NCI-H460 (cell line): ENCODE results near the gene RBMS1. TPM values are rescaled to one million over a fixed set of nuclear protein-coding genes. Genes with fewer than 3 reads are reported as not detected.
"Not testable (repeated sequence)": the region's sequence is repeated elsewhere in the genome, so short reads cannot be mapped to it uniquely, and the experiment has no call there.

Source experiments
- DNase-seq: peaks from one replicate; pipeline ENCODE4 v3.0.0-alpha.2; 2016; ENCODE audit warnings: low read depth; ENCODE audit errors: extremely low read depth
- total RNA-seq: library from RNA; depleted of rRNA; stranded (reverse); fragments of >200 nt; shearing (Covaris generic); gene quantifications from 2 replicates; pipeline ENCODE4 v1.2.3, GENCODE V29; 2014

Gene RBMS1
- total RNA-seq, 1 experiment from 2014 or later, result 45.9 TPM

DNA sequence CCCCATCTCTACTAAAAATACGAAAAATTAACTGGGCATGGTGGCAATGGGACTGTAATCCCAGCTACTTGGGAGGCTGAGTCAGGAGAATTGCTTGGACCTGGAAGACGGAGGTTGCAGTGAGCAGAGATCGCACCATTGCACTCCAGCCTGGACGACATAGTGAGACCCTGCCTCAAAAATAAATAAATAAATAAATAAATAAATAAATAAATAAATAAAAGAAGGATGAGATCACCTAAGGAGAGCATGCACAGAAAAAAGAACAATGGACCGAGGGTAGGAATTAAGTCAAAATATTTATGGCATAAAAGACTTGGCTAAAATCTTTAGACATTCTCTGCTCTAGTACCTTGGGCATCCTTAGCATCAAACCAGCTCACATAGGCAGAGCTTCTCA, 8.9 kb upstream of the RBMS1 start:
- DNase-seq, result no peak

DNA sequence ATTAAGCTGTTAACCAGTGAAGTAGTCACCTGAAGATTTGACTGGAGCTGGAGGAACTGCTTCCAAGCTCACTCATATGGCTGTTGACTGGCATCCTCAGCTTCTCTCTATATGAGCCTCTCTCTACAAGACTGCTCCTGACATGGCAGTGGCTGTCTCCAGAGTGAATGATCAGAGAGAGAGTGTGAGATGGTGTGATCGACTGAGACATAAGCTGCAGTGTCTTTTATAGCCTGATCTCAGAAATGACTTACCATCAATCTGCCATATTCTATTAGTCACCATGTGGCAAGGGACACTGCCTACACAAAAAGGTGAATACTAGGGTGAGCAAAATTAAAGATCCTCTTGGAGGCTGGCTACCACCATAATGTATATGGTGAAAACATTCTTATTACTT, 7.8 kb upstream of the RBMS1 start:
- no peak for DNase-seq

DNA sequence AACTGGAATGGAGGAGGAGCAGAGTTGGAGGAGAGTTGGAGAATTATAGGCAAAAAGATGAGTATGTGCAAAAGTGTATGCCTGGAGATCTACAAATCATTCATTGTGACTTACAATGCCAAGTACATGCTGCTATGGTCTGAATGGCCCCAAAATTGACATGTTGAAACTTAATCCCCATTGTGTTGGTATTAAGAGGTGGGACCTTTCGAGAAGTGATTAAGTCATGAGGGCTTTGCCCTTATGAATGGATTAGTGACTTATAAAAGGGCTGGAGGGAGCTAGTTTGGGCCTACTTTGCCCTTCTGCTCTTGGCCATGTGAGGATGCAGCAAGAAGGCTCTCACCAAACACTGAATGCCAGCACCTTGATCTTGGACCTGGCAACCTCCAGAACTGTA, 6.3 kb upstream of the RBMS1 start:
- DNase-seq, result no peak

DNA sequence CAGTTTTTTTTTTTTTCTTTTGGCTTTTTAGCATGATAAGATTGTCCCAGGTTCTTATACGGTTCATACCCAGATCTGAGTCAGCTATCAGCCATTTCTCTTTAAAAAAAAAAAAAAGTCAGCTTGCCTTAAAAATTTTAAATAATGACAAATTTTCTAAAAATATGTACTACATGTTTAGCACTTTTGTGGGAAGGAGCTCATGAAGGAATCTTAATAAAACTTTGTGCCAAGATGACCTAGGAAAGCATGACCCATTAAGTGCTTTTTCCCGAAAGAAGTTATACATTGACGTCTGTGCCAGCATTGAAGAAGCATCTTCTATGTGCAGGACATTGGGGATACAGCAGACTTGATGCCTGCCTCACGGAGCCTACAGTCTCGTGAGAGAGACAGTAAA, 4.5 kb upstream of the RBMS1 start:
- no peak for DNase-seq

DNA sequence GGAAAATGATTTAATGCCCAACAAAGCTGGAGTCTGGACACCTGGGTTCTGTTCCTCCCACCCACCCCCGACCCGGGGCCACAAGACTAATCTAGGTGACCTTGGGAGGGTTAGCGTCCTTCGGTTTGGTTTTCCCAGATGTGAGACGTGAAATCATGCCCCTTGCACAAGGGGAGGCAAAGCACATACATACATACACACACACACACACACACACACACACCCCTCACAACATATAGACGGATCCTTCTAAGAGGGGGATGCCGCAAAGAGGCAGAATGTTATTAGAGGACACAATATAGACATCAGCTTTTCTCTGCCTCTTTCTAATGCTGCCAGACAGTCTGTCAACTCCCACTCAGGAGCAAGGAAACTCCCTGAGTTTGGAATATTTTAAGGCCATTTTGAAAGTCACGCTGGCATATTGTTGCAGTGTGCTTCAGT, 616 bp upstream of the RBMS1 start:
- DNase-seq, result no peak

DNA sequence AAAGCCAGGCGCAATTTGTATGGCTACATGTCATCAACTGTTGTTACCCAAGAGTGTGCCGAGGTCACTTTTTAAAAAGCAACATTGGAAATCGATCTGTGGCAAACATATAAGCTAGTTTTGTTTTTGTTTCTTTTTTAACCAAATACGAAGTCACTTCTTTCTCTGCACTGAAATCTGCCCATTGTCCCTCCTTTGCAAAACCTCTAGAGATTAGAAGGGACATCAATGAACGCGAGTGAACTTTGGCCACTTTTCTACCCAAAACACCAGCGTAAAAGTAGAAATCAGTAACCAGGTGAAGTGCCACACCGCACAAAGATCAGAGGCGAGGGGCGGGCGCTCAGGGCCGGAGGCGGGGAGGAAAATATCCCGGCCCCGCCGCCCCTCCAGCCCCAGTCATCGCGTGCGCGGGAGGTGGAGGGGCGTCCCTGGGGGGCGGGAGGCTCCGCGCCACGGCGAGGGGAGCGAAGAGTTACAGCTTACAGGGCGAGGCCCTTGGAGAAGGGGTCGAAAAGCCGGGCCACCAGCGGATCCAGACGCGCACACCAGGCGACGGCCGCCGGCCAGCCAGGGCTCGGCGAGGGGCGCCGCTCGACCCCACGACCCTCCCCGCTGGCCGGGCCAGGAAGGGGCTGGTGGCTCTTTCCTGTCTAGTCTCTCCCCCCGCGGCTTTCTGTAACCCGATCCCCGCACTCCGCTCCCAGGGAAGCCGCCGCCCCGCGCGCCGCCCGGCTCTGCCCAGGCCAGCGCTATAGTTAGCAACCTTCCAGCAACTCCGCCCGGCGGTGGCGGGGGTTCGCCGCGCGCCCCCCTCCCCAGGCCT, 993 bp downstream of the RBMS1 start:
- peak; percentile 41 for DNase-seq

DNA sequence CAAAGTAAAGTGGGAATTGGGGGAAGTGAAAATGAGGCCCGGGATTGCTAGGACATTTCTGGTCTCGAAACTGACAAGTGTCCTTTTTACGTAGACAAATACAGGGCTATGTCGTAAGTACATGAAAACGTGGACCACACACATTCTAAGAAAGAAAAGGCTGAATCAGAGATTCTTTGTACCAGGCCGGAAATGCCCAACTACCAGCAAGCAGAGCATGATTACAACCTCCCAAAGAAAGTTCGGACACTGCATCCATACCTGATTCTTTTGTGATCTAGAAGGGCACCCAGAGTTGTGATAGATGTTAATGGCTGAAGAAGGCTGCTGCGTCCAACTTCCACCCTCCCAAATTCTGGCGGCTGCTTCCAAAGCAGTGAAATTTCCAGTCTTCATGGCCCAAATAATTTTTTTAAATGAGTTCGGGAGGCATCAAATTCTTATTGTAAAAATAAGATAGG, 1.7 kb downstream of the RBMS1 start:
- DNase-seq, result no peak

DNA sequence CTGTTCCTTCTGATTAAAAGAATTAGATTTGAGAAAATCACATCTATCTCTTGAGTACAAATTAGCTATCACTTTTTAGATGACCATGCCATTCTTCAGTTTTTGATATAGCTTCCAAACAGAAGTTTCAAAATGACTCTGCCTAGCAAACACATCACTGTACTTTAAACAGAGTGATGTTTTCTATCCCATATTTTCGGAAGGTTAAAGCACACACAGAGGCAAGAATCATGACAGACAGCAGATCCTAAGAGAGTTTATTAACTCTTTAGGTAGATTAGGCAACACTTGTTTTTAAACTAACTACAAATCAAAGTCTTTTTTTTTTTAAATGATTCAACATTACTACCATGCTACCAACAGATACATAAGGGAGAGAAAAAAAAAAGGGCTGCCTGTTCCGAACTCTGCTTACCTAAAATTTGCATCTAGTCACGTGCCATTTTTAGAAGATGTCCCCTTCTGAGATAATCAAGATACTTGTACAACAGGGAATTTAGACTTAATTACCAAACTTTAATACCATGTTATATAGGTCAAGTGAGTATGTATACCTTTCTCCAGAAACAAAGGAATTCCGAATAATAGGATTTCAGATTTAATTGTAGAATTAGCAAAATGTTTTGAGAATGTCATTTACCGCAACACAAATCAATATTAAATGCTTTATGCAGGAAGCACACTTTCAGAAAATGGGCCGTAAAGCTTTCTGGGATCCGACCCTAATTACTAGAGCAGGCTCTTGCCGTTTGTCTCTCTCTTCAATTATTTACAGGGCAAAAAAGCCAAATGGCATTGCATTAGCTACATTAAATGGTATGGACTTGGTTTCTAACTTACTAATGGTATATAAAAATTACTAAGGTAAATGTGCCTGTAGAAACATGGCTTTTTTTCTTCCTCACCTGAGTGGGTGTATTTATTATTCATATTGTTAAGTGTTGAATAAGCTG, 2.6 kb downstream of the RBMS1 start:
- DNase-seq, result no peak

DNA sequence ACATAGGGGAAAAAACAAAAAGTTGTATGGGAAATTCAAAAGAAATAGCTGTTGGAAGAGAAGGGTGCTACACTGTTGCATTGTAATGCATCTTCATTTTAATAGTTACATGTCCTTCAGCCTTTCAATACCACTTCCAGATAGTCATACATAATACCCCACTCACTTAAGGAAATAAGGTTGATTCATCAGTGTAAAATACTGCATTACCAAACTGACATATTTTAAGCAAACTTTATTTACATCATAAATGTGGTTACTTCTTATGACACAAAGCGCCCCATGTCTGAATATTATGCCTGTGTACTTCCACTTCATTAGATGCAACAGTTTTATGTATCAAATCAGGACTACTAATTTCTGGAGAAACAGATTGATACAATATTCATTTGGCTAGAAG, 4.5 kb downstream of the RBMS1 start:
- no peak for DNase-seq

DNA sequence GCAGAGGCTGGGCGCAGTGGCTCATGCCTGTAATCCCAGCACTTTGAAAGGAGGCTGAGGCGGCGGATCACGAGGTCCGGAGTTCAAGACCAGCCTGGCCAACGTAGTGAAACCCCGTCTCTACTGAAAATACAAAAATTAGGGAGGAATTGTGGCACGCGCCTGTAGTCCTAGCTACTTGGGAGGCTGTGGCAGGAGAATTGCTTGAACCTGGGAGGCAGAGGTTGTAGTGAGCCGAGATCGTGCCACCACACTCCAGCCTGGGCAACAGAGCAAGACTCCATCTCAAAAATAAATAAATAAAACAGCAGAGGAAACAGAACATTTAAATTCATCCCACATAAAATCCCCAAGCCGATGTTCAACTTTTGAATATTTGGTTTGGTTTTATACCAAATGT, 5.3 kb downstream of the RBMS1 start:
- not testable (repeated sequence) for DNase-seq

DNA sequence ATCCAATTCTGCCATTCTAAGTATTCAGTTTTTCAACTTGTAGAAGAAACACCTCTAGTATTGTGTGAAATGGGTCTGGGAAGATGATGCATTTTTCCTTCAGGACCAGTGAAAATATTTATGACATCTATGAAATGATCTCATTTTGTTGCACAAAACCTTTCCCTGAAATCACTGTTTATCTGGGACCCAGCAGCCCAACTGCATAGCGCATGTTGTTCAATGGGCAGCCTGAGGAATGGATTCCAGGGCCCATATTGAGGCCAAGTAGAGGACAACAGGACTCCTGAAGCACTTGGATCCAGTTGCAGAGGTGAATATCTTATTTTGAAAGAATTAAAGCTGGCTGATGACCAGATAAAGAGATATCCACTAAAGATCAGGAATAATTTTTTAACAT, 7.3 kb downstream of the RBMS1 start:
- DNase-seq, result no peak

DNA sequence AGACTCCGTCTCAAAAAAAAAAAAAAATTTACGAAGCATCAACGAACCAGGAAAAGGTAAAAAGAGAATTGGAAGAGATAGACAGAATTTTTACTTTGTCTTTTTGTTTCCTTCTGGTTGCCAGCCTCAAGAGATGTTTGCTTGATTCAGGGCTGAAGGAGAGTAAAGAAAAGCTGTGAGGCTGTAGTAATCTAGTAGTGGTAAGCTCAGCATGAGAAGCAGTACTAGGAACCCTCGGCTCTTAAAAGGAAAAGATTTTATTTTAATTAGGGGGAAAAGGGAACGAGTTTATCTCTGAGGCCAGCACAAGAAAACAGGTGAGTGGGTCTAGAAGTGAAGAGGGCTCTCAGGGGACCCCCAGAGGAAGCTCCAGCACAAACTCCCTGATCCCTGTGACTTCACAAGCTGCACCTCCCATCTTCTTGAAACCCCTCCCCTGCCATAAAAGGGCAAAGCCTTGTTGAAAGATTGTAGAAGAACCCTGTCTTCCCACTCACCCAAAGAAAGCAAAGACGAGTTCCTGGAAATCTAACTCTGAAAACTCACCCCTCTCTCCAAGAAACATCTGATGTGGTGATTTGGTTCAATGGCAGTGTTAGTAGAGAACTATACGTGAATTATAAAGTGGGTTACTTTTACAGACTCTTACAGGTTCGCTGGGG, 8.6 kb downstream of the RBMS1 start:
- no peak for DNase-seq

DNA sequence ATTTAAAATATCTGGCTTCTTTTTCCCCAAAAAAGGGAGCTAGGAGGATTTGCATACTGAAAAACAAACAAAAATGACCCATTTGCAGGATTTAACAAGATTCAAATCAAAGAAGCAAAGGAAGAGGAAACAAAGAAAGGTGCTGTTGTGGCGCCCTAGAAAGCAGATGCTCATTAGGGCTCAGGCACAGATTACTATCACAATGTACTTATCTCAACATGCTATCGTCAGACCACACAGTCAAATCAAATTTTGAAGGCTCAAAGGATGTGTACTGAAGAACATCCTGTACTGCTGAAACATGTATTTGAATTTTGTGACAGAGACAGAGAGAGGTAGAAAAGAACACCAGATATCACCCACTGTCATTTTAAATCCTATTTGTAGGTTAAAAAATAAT, 10.9 kb downstream of the RBMS1 start:
- DNase-seq, result no peak

DNA sequence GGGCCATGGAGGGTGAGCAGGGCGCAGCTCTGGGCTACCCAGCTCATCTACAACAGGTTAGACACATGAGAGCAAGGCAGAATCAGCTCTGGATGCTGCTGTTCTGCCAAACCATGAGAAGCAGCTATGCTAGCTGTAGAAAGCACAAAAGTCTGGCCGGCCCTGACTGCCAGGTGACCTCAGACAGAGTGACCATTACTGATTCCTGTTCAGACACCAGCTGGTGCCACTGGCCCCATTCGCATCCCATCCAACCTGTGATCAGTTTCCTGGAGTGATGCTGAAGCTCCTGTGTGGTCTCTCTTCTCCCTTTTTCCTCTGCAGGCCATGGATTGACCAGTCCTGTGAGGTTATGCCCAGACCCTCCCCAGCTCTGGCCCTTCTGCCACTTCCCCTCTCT, 14.3 kb downstream of the RBMS1 start:
- DNase-seq, result no peak

DNA sequence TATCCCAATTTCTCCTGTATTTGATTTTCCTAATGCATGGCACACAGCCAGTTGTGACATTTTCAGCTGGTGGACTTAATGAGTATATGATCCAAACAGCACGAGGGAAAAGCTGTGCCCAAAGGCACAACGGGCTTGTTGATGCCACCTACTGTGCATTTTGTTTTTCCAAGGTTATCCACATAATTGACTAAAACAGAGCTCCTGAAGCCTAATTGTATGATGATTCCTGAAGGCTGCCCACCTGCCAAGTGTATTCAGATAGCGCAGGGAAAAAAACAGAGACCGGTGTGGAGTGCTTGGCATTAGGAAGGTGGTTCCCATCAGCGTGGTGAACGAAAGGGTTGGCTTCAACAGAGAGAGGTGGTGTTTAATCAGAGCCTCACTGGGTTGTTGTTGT, 14.9 kb downstream of the RBMS1 start:
- no peak for DNase-seq

DNA sequence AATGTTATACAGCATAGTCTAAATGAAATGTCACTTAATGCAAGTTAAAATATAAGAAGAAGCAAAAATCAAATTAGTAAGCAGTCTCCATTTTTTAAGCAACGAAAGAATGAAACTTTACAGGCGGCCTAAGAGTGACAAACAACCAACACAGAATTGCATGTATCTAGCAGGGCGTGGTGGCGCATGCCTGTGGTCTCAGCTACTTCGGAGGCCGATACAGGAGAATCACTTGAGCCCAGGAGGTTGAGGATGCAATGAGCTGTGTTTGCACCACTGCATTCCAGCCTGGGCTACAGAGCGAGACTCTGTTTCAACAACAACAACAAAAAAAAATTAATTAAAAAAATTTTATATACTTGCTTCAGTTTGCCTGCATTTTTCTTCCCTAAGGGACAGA, 16.6 kb downstream of the RBMS1 start:
- no peak for DNase-seq

DNA sequence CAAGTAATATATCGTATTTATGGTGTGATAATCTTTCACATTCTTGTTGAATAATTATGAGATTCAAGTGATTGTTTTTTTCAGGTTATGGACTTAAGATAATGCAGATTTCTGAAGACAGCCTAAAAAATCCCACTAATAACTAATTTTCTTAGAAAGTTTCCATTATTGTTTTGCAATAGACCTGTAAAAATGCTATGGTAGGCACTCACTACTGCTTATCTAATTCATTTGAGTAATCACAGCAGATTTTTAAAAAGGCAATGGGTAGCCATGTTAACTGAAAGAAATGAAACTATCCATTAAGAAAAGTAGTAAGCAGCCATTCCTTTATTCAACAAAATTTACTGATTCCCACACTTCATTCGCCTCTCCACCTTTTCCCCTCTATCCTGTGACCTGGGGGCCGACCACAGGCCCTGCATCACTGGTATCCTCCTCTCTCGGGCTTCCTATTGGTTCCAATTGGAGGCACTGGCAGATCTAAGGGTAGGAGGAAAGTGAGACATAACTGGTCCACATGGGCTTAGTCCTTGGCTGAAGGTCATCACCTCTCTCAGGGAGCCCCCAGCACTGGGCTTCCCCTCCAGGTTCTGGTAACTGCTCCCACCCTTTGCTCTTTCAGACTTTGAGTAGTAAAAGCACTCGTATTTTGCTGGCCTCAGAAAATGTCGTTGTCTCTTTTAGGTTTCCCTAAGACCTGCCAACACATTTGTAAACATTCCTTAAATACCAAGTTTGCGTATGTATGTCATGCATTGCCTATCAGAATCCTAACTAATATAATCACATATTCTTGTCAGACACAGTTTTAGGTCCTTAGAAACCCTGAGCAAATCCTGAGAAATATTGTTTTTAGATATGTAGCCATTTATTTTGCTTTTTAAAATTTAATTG, 18.5 kb downstream of the RBMS1 start:
- no peak for DNase-seq

DNA sequence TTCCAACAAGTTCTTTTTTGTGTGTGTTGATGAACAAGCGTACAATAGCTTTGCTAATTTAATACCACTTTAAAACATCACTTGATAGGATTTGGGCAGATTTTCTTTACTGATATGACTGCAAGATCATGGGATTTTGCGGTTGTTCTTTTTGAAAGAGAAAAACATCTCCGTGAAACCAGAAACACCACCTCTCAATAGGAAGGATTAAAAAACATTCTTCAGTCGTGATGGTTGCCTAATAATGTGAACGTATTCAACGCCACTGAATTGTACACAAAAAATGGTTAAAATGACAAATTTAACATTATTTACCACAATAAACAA, 19.3 kb downstream of the RBMS1 start:
- no peak for DNase-seq

DNA sequence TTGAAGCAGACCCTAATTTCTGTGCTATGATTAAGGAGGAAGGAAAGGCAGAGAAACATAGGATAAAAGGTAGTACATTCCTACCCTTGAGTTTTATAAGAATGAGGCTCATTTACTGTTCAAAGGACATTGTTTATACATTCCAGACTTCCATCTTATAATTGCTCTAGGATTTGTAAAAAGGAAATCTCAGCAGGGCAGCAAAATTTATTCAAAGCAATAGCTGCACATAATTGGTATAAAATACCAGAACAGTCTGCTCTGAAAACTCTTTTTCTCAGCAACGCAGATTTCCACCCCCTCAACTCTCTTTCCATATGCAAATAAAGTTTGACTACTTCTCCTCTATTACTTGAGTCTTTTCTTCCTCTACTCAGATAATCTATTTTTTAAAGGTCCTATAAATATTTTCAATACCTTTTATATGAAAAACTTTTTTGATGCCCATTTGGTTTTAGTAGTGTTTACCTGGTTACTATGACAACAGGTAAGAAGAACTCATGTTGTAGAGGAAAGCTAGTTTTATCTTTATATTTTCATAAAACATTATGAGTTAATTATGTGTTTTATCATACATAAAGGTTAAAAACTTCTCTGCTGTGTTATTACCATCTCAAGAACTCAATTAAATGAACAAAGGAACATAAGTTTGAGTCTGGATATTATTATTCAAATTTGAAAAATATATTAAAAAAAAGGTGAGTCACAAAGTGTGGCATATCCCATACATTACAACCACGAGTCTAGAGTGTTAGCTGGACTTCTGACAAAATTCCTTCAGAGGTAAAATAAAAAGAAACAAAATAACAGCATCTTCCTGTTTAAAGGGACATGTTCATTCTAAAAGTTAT, 19.9 kb downstream of the RBMS1 start:
- DNase-seq, result no peak
